Measurements from ENCODE around the gene SLC22A25. TPM values are rescaled to one million over a fixed set of nuclear protein-coding genes. Genes with fewer than 3 reads are reported as not detected.

Gene SLC22A25
- total and polyA plus RNA-seq, 10 of the 15 experiments (the other 5 are each of a cell fraction or from before 2014, with no cell fraction given) = not detected

DNA sequence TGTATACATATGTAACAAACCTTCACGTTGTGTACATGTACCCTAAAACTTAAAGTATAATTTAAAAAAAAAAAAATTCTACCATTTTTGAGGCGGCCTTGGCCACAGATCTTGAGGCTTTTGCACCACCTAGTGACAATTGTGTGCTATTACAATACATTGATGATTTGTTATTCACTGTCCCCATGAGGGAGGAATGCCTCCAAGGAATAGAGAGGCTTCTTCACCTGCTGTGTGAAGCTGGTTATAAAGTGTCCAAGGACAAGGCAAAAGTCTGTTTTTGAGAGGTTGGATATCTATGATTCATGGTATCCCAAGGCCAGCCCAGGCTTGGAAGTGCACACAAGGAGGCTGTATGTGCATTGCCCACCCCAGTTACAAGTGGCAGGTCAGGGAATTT lies 30.7 kb downstream of the SLC22A25 start:
- ChIA-PET POLR2A (no interaction called here), RAD21 (ENCODE audit: unreplicated experiment) (interaction anchor here (1.2 kb wide), 1 partner anchor 307 kb away, joined by 4 read pairs; no protein-coding TSS in a partner anchor), SMC1A (ENCODE audit: uncharacterized antibody, unreplicated experiment) (interaction anchor here (1.8 kb wide), 1 partner anchor 177 kb away, joined by 9 read pairs; no protein-coding TSS in a partner anchor), CTCF (interaction anchor here (0.7 to 2.5 kb wide), 9 partner anchors 10 to 310 kb away, joined by 3 to 13 read pairs (median 5); no protein-coding TSS in a partner anchor)
- TF ChIP-seq MYC (IDR thresholded peaks at IDR 0.05; ENCODE audit: insufficient read depth, insufficient read length, insufficient replicate concordance, low read length, severe bottlenecking) (no peak), SMC3 (IDR thresholded peaks at IDR 0.05; ENCODE audit: borderline replicate concordance, low read length) (peak; percentile 52; the same call in 1 of the 2 replicates), RAD21 (IDR thresholded peaks at IDR 0.05; ENCODE audit: insufficient read depth, low read depth, low read length) (peak; percentile 51)
- TF ChIP-seq, protein P1, sequence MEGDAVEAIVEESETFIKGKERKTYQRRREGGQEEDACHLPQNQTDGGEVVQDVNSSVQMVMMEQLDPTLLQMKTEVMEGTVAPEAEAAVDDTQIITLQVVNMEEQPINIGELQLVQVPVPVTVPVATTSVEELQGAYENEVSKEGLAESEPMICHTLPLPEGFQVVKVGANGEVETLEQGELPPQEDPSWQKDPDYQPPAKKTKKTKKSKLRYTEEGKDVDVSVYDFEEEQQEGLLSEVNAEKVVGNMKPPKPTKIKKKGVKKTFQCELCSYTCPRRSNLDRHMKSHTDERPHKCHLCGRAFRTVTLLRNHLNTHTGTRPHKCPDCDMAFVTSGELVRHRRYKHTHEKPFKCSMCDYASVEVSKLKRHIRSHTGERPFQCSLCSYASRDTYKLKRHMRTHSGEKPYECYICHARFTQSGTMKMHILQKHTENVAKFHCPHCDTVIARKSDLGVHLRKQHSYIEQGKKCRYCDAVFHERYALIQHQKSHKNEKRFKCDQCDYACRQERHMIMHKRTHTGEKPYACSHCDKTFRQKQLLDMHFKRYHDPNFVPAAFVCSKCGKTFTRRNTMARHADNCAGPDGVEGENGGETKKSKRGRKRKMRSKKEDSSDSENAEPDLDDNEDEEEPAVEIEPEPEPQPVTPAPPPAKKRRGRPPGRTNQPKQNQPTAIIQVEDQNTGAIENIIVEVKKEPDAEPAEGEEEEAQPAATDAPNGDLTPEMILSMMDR (IDR thresholded peaks at IDR 0.05 in 2 of 3, conservative IDR thresholded peaks at IDR 0.05 in 1 of 3; ENCODE audit: control insufficient read depth in 2 of 3, extremely low read depth in 1 of 3, insufficient read depth in 1 of 3, low read depth in 3 of 3, low read length in 3 of 3) = peak; percentile 42 to 51 (median 43); a peak in 4 of 6 replicates
- no peaks in the 10 kb centered on the region for H3K79me2 ChIP-seq (ENCODE audit: control insufficient read depth, insufficient read depth, low read length)
- no peaks in the 10 kb centered on the region for H3K4me1 ChIP-seq (ENCODE audit: control insufficient read depth, insufficient read depth, low read length)
- intact Hi-C loops (cut with micrococcal nuclease; ENCODE audit: unreplicated experiment) = loop anchor here (1.0 to 5.0 kb wide), 2 partner anchors 177 to 305 kb away; no protein-coding TSS in a partner anchor
- no peaks in the 10 kb centered on the region for H3K36me3 ChIP-seq (ENCODE audit: control insufficient read depth in 2 of 2, insufficient read depth in 2 of 2, low read length in 1 of 2)
- no peaks in the 10 kb centered on the region for H4K20me1 ChIP-seq (ENCODE audit: control insufficient read depth, insufficient read depth)
- no peak overlapping the region for H3K4me3 ChIP-seq
- H3K27ac ChIP-seq (ENCODE audit: control insufficient read depth, insufficient read depth) = no peak overlapping the region
- no TSS peak for BruUV-seq (replicated peaks)
- in situ Hi-C loops (cut with MboI) = loop anchor here (5.0 kb wide), 2 partner anchors 180 to 305 kb away; no protein-coding TSS in a partner anchor
- no peaks in the 10 kb centered on the region for H3K27me3 ChIP-seq (replicated peaks in 1 of 2; ENCODE audit: control insufficient read depth in 2 of 2, insufficient read depth in 2 of 2, low read length in 1 of 2)
- ATAC-seq (no peak; the same call in 2 of the 3 replicates), FAIRE-seq (no peak), DNase-seq (ENCODE audit: low read depth, low spot score) (no peak)
- H3K4me2 ChIP-seq (ENCODE audit: control insufficient read depth, insufficient read depth) = no peak overlapping the region
- no peak overlapping the region for H2AFZ ChIP-seq (ENCODE audit: control insufficient read depth, low read depth, low read length)
- H3K9me3 ChIP-seq (replicated peaks; ENCODE audit: control insufficient read depth, insufficient read depth, low read length) = no peaks in the 10 kb centered on the region
- no peak overlapping the region for H3K9ac ChIP-seq (ENCODE audit: control insufficient read depth, insufficient read depth, low read length)
- 0% methylated on average over 2 of the region's 2 CpGs for WGBS (ENCODE audit: insufficient coverage, insufficient replicate concordance, low lambda C conversion rate, missing lambda C conversion rate)

Data from GM12878 (cell line).